NT2/D1 (cell line): ENCODE data around the gene HEATR5A.

ENCODE experiments used
- SUZ12 ChIP-seq: IDR thresholded peaks from 2 replicates; pipeline ENCODE4 v1.6.1; 2011; ENCODE audit not compliant: insufficient read length, insufficient read depth; ENCODE audit errors: extremely low read depth
- YY1 ChIP-seq: IDR thresholded peaks from 2 replicates; pipeline ENCODE4 v1.6.1; 2011; ENCODE audit not compliant: insufficient read length, insufficient read depth
- ZNF274 ChIP-seq: IDR thresholded peaks from 2 replicates; pipeline ENCODE4 v1.6.1; 2011; ENCODE audit warnings: mild to moderate bottlenecking, low read depth, low read length

DNA sequence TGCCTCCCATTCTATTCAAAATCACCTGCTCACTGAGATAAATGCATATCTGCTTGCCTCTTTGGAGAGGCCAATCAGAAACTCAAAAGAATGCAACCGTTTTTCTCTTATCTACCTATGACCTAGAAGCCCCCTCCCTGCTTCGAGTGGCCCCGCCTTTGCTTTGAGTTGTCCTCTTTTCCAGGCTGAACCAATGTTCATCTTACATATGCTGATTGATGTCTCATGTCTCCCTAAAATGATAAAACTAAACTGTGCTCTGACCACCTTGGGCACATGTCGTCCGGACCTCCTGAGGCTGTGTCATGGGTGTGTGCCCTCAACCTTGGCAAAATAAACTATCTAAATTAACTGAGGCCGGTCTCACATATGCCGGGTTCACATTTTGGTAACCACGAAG lies 148.7 kb downstream of the HEATR5A start:
- TF ChIP-seq YY1: no peak
- TF ChIP-seq ZNF274: no peak
- TF ChIP-seq SUZ12: no peak
